ENCODE measurements around the gene SDF2L1. TPM values are rescaled to one million over a fixed set of nuclear protein-coding genes. Genes with fewer than 3 reads are reported as not detected.
"Not testable (repeated sequence)": the region's sequence is repeated elsewhere in the genome, so short reads cannot be mapped to it uniquely, and the experiment has no call there.

The SDF2L1 gene
- total and polyA plus RNA-seq, 8 donors: 24.0 to 49.2 (median 34.0) TPM

GRCh38 chr22:21615731-21616130, 26.4 kb upstream of the SDF2L1 start:
- H3K36me3 ChIP-seq: peaks cover 0 to 11% (median 5%) of the 10 kb centered on the region in 3 donors
- FAIRE-seq: no peak

GRCh38 chr22:21617337-21617736, 24.8 kb upstream of the SDF2L1 start:
- H3K4me3 ChIP-seq; FAIRE-seq; ATAC-seq; H3K36me3 ChIP-seq; H3K27ac ChIP-seq; intact Hi-C loops (cut with DNase I); H3K27me3 ChIP-seq; H3K9me3 ChIP-seq; DNase-seq: not testable (repeated sequence)
- peaks cover 0 to 24% (median 5%) of the 10 kb centered on the region in 3 donors for H3K4me1 ChIP-seq
- WGBS, 2 donors: 95 to 96% methylated on average over 6 of the region's 6 CpGs

More at GRCh38 chr22:21615731-21616130, 26.4 kb upstream of the SDF2L1 start:
- H3K27ac ChIP-seq: no peak overlapping the region
- TF ChIP-seq CTCF (IDR thresholded peaks at IDR 0.05): no peak
- intact Hi-C loops (cut with DNase I): no loop called here
- H3K4me1 ChIP-seq: peaks cover 0 to 22% (median 5%) of the 10 kb centered on the region in 3 donors
- no peaks in the 10 kb centered on the region for H3K9me3 ChIP-seq
- H3K4me3 ChIP-seq: no peak overlapping the region
- no peaks in the 10 kb centered on the region for H3K27me3 ChIP-seq
- no peak for DNase-seq
- 34 to 38% methylated on average over 4 of the region's 4 CpGs for WGBS, 2 donors
- ATAC-seq: peak; percentile 62 to 82 (median 70)

- no peaks in the 10 kb centered on the region for H3K9me3 ChIP-seq
- H3K27me3 ChIP-seq: no peaks in the 10 kb centered on the region
- H3K4me1 ChIP-seq: peaks cover 0 to 17% (median 0%) of the 10 kb centered on the region in 3 donors
- no peak for FAIRE-seq
- ATAC-seq: no peak
- H3K4me3 ChIP-seq: no peak overlapping the region
- no peak overlapping the region for H3K27ac ChIP-seq
- no peak for DNase-seq
- intact Hi-C loops (cut with DNase I): loop anchor here in 1 of 3 donors (10.0 kb wide), 1 partner anchor 56 kb away; the partner anchor contains the start of gene UBE2L3
- TF ChIP-seq CTCF (IDR thresholded peaks at IDR 0.05): no peak
- WGBS, 2 donors: 79 to 83% methylated on average over 3 of the region's 3 CpGs
- H3K36me3 ChIP-seq: no peaks in the 10 kb centered on the region
Observed at GRCh38 chr22:21621025-21621424, 21.1 kb upstream of the SDF2L1 start.

- intact Hi-C loops (cut with DNase I): loop anchor here in 1 of 3 donors (10.0 kb wide), 1 partner anchor 57 kb away; the partner anchor contains the start of gene UBE2L3
- DNase-seq: no peak
- FAIRE-seq: no peak
- 81 to 84% methylated on average over 17 of the region's 17 CpGs for WGBS, 2 donors
- no peaks in the 10 kb centered on the region for H3K36me3 ChIP-seq
- no peaks in the 10 kb centered on the region for H3K9me3 ChIP-seq
- H3K4me1 ChIP-seq: peaks cover 0 to 14% (median 0%) of the 10 kb centered on the region in 3 donors
- no peak for TF ChIP-seq CTCF (IDR thresholded peaks at IDR 0.05)
- H3K27me3 ChIP-seq: no peaks in the 10 kb centered on the region
- ATAC-seq: peak in 1 of 4 donors; percentile 49
- no peak overlapping the region for H3K27ac ChIP-seq
- no peak overlapping the region for H3K4me3 ChIP-seq
Observed at GRCh38 chr22:21622011-21622918, 19.8 kb upstream of the SDF2L1 start.

- Histone ChIP-seq H3K4me1 (peaks cover 0 to 16% (median under 1%) of the 10 kb centered on the region in 3 donors), H3K27ac (no peak overlapping the region), H3K4me3 (no peak overlapping the region), H3K9me3 (no peaks in the 10 kb centered on the region), H3K36me3 (no peaks in the 10 kb centered on the region), H3K27me3 (no peaks in the 10 kb centered on the region)
- DNase-seq: no peak
- no peak for ATAC-seq
- FAIRE-seq: no peak
- 74 to 78% methylated on average over 23 of the region's 23 CpGs for WGBS, 2 donors
- intact Hi-C loops (cut with DNase I): loop anchor here in 1 of 3 donors (10.0 kb wide), 1 partner anchor 58 kb away; the partner anchor contains the start of gene UBE2L3
- TF ChIP-seq CTCF (IDR thresholded peaks at IDR 0.05): no peak
Observed at GRCh38 chr22:21622919-21623647, 19.0 kb upstream of the SDF2L1 start.

Measured in pancreas (tissue), 10 donors.